HL-60 (cell line): ENCODE results near the gene CCDC61.

Experiments
- GABPA ChIP-seq: IDR thresholded peaks from 2 replicates; pipeline ENCODE4 v1.6.1; 2012; ENCODE audit warnings: low read depth
- POLR2AphosphoS5 ChIP-seq: IDR thresholded peaks from 2 replicates; pipeline ENCODE4 v1.6.1; 2012; ENCODE audit warnings: low read depth
- SPI1 ChIP-seq: IDR thresholded peaks from 2 replicates; pipeline ENCODE4 v1.6.1; 2012; ENCODE audit warnings: low read depth, mild to moderate bottlenecking, borderline replicate concordance
- TF ChIP-seq, protein P1 (sequence below): IDR thresholded peaks from one replicate; pipeline ENCODE4 v1.5.1; 2011; ENCODE audit warnings: low read length, control low read depth, inconsistent platforms; ENCODE audit not compliant: insufficient read depth
- TF ChIP-seq, protein P2 (sequence below): IDR thresholded peaks from 2 replicates; pipeline ENCODE4 v1.6.1; 2012; ENCODE audit warnings: low read depth; ENCODE audit not compliant: insufficient replicate concordance

DNA sequence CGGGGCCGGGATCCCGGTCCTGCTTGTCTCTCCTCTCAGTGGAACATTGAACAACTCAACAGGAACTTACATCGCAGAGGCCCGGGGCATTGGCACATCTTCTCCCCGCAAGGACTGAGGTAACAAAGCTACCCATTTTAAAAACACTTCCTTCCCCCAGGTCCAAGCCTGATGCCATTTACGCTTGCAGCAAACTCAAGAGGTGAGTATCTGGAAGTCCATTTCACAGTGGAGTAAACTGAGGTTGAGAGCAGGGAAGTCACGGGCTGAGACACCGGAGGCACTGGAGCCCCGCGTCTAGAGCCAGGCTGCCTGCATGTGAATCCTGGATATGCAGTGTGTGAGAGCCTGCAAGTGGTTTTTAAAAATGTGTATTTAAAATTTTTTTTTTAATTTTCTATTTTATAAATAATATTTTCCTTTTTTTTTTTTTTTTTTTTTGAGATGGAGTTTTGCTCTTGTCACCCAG, 28.1 kb downstream of the CCDC61 start:
- TF ChIP-seq, protein P1, sequence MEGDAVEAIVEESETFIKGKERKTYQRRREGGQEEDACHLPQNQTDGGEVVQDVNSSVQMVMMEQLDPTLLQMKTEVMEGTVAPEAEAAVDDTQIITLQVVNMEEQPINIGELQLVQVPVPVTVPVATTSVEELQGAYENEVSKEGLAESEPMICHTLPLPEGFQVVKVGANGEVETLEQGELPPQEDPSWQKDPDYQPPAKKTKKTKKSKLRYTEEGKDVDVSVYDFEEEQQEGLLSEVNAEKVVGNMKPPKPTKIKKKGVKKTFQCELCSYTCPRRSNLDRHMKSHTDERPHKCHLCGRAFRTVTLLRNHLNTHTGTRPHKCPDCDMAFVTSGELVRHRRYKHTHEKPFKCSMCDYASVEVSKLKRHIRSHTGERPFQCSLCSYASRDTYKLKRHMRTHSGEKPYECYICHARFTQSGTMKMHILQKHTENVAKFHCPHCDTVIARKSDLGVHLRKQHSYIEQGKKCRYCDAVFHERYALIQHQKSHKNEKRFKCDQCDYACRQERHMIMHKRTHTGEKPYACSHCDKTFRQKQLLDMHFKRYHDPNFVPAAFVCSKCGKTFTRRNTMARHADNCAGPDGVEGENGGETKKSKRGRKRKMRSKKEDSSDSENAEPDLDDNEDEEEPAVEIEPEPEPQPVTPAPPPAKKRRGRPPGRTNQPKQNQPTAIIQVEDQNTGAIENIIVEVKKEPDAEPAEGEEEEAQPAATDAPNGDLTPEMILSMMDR = no peak
- TF ChIP-seq POLR2AphosphoS5 (no peak), GABPA (no peak), SPI1 (peak; percentile 63; the same call in 1 of the 2 replicates)
- TF ChIP-seq, protein P2, sequence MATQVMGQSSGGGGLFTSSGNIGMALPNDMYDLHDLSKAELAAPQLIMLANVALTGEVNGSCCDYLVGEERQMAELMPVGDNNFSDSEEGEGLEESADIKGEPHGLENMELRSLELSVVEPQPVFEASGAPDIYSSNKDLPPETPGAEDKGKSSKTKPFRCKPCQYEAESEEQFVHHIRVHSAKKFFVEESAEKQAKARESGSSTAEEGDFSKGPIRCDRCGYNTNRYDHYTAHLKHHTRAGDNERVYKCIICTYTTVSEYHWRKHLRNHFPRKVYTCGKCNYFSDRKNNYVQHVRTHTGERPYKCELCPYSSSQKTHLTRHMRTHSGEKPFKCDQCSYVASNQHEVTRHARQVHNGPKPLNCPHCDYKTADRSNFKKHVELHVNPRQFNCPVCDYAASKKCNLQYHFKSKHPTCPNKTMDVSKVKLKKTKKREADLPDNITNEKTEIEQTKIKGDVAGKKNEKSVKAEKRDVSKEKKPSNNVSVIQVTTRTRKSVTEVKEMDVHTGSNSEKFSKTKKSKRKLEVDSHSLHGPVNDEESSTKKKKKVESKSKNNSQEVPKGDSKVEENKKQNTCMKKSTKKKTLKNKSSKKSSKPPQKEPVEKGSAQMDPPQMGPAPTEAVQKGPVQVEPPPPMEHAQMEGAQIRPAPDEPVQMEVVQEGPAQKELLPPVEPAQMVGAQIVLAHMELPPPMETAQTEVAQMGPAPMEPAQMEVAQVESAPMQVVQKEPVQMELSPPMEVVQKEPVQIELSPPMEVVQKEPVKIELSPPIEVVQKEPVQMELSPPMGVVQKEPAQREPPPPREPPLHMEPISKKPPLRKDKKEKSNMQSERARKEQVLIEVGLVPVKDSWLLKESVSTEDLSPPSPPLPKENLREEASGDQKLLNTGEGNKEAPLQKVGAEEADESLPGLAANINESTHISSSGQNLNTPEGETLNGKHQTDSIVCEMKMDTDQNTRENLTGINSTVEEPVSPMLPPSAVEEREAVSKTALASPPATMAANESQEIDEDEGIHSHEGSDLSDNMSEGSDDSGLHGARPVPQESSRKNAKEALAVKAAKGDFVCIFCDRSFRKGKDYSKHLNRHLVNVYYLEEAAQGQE = no peak
